Stimulated activated CD4-positive, alpha-beta T cell treated with anti-CD3 and anti-CD28 coated beads, Interleukin-15, amount 100 ng/mL, for 1 hour (primary cell): ENCODE data around the gene VWA2.

ENCODE experiments used
- DNase-seq, 2 donors: peaks; one replicate each; pipeline ENCODE4 v3.0.0-alpha.2; 2020; ENCODE audit warnings: low read depth in 1 of 2, low spot score in 1 of 2

The VWA2 gene

DNA sequence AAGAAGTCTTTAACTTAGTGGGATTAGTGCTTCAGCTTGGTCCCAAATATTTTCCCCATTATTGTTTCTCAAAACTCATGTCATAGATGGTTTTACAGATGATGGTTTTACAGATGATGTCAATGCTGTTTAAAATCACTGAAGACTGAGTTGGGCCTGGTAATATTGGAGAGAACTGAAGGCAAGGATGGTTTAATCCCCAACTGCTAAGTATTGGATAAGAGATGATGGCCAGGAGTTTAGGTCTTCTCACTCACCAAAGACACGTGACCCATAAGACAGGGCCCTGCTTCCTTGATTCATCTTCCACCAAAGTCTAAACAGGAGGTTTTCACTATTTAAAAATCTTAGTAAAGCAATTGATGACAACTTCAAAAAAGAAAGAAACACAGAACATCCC is 56.3 kb downstream of the VWA2 start:
- DNase-seq = no peak

DNA sequence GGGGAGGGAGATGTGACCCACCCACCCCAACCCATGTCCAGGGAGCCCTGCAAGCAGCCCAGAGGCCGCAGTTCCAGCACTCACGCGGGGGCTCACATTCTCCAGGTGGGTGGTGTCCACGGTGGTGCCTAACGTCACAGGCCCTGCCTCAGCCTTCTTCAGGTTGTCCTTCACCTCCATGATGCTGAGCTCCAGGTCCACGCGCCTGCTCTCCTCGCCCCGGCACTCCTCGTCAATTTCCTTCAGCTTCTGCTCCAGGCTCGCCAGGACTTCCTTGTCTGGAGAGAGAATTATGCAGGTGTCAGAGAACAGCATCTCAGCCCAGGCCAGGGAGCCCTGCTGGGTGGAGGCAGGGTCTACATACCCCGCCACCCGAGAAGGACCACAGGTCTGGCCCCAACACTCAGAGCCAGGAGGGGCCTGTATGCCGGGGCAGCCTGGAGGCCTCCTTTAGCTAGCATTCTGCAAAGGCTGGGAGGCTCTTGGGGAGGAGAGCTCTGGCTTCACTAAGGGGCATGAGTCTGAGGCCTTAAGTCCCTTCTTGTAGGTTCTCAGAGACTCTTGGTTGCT is 58.2 kb downstream of the VWA2 start:
- DNase-seq = no peak

DNA sequence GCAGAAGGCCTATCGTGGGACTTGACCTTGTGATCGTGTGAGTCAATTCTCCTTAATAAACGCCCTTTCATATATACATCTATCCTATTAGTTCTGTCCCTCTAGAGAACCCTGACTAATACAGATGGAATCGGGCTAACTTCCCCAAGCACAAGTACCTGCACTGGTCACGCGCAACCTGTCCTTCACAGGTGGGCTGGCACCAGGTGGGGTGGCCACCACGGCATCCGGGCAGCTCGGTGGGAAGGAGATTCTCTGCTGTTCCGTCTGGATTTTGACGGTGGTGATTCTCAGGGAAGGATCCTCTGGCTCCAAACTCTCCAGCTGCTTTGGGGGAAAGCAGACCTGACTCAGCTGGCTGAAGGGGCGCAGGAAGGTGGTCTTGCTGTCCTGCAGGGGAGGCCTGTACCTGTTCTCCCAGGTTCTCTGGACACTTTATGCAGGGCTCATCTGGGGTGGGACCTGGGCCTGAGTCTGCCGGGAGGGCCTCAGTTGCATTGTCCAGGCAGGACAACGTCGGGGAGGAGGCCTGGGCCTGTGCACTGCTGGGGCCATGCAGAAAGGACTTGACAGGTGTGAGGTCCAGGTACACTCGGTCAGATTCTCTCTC is 61.1 kb downstream of the VWA2 start:
- no peak for DNase-seq

DNA sequence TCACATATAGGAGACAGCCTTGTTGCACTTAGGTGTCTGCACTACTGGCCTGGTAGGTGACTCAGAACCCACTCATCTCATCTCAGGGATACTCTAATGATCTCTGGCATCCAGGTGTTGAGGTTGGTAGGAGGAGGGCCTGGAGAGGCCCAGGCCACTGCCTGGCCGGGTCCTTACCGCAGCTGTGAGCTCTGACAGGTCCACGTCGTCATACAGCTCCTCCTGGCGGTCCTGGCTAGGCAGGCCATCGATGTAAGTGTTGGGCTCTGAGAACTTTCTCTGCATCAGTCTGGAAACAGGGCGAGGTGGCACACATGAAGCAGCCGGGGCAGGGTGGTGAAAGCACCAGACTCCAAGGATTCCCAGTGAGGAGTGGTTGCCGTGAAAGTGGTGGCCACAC is 62.1 kb downstream of the VWA2 start:
- DNase-seq = no peak

DNA sequence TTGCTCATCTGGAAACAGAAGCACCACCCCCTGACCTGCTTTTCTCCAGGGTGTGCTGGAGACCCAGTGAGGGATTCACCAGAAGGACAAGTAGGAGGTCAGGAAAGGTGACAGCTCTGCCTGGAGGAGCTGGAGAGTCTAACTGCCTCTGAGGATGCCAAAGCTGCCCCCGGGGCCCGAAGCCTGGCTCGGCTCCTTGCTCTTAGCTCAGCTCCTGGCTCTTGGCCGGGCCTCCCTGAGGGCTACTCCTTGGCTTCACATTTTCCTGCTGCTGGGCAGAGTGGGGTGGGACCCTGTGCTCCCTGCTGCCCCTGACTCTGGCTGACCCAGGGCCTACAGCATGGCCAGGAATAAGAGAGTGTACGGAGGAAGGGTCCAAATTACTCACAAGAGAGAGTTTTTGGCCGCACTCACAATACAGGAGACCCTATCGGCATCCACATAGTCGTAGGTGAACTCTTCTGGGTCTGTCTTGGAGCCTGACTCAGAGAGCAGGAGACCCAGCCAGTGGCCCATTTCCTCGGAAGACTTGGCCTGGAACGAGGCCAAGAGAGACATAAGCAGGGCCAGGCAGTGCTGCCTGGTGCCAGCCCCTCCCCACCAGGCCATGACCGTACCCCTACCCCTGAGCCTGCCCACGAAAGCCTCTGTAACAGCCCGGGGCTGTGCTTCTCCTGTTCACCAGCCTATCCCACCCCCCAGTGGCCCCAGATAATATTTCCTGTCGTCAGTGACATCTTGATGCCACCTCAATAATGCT is 63.1 kb downstream of the VWA2 start:
- no peak for DNase-seq

DNA sequence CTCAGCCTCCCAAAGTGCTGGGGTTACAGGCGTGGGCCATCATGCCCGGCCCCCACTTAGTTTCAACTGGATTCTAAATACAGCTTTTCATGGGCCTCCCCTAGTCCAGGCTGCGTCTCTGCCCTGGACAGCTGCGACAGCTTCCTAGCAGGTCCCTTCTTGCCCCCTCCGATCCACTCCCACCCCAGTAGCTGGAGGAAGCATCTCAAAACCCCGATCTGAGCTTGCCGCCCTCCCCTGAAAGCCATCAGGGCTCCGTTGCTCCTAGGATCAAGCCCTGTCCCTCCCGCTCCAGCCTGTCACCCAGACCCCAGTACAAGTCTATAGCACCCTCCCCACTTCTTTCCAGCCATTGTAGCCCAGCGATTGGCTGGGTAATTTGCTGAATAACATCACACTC is 64.5 kb downstream of the VWA2 start:
- DNase-seq = no peak

DNA sequence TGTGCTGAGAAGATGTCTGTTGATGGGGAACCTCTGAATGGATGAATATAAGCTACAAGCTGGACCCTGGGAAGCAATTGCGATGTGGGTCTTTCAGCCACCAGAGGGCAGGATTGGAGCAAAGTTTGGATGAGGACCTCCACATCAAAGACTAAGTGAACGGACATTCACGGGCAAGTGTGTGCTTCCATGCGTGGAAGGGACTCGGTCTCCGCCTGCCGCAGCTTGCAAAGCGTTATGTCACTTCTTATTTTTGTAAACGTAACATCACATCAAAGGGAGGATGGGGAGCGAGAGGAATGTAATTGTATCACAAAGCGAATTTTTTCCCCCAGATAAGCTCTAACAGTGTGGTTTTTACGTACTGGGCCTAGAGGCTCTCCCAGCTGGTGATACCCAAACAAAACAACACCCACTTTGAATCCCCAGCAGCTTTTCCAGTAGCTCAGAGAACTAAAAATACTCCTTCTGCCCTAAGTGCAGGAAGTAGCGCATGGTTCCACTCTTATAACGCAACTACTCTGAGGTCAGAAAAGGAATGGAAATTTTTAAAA is 65.0 kb downstream of the VWA2 start:
- DNase-seq = peak; percentile 27 to 45

DNA sequence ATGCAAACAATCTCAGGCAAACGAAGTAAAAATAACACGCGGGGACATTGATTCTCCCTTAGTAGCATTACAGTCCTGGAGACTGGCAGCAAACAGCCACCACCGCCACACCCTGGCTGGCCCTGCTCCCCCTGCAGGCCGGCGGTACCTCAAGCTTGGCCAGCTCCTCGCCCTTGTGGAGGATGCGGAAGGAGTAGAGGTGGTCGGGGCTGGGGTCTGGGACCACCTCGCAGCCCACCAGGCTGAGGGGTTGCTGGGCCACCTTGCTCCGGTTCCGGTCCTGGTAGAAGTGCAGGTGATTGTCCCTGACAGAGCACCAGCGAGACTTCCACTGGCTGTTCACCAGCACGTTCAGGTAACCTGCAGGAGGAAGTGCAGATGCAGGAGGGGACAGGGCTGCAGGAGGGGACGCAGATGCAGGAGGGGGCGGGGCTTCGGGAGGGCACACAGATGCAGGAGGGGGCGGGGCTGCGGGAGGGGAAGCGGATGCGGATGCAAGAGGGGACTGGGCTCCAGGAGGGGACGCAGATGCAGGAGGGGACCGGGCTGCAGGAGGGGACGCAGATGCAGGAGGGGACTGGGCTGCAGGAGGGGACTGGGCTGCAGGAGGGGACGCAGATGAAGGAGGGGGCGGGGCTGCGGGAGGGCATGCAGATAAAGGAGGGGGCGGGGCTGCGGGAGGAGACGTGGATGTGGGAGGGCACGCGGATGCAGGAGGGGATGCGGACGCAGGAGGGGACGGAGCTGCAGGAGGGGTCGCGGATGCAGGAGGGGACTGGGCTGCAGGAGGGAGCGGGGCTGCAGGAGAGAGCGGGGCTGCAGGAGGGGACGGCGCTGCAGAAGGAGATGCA is 65.7 kb downstream of the VWA2 start:
- DNase-seq = peak; percentile 12 to 40

DNA sequence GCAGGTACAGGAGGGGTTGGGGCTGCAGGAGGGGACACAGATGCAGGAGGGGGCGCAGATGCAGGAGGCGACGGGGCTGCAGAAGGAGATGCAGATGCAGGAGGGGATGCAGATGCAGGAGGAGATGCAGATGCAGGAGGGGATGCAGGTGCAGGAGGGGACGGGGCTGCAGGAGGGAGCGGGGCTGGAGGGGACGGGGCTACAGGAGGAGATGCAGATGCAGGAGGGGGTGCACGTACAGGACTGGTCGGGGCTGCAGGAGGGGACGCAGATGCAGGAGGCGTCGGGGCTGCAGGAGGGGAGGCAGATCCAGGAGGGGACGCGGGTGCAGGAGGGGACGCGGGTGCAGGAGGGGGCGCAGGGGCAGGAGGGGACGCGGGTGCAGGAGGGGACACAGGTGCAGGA is 66.5 kb downstream of the VWA2 start:
- DNase-seq = no peak

DNA sequence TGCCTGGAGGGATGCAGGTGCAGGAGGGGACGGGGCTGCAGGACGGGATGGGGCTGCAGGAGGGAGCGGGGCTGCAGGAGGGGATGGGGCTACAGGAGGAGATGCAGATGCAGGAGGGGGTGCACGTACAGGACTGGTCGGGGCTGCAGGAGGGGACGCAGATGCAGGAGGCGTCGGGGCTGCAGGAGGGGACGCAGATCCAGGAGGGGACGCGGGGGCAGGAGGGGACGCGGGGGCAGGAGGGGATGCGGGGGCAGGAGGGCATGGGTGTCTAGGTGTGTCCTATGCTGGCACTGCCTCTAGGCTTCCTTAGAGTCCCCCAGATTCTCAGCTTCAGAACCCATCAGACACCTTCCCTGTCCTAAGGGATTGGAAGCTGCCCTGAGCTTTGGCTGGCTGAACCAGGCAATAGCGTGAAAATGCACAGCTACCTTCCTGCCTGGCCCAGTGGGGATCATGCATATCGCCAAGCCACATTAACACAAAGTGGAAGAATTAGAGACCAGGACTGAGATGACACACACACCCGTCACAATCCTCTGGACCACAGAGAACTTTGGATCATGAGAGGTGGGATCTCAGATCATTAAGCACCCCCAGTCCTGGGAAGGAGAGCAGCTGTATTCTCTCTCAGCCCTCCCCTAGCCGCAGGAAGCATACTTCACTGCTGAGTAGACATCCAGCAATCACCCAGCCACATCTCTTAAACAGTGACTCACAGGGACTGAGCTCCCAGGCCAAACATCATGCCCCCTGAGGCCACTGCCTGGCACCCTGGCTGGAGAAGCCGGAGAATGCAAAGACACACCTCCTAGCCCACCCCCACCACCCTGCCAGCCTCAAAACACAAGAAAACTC is 67.3 kb downstream of the VWA2 start:
- no peak for DNase-seq

DNA sequence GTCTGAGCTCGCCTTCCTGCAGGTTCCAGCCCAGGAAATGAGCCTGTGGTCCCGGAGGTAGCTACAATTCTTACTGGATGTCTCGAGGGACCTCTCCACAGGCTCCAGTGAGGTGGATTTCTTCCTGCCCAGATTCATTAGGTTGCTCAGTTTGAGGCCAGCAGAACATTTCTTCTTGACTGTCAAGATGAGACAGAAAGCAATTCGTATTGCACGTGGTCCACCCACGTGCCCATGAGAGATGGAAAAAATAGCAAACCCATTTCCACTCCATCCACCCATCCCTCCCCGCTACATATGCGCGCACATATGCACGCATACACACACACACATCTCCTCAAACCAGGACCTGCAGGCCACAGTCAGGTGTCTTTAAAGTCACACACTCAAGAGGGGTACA is 68.7 kb downstream of the VWA2 start:
- DNase-seq = no peak

DNA sequence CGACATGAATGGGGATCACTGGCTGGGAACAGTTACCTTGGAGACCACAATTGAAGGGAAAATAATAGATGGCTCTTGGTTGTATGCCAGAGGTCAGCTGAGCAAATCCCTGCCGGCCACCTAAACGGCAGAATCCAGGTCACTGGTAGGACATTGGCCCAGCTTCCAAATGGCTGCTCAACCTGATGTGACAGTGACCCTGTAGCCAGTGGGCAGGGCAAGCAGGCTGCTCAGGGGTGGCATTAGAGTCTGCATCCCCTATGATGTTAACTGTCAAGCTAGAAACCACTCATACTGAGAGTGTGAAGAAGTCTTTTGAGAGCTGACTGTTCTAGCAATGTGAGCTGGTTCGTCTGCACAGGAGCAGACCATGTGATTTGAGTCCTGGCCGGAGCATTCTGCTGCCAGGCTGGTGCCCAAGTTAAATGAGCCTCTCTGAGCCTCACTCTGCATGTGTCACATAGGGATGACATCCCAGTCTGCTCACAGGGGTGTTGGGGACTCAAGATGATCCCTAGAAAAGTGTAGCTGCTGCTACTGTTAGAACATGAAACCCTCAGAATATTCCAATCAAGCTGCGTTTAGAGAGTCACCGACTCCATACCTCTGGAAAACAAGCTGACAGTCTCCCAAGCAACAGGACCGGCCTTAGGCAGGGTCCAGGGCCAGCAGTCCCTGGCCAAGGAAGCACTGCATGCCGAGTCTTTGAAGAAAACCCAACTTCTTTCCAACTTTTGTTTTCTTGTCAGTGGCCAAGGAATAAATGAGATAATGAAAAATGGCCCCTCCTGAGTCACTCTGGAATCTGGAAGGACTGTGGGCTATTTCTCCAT is 69.7 kb downstream of the VWA2 start:
- no peak for DNase-seq

DNA sequence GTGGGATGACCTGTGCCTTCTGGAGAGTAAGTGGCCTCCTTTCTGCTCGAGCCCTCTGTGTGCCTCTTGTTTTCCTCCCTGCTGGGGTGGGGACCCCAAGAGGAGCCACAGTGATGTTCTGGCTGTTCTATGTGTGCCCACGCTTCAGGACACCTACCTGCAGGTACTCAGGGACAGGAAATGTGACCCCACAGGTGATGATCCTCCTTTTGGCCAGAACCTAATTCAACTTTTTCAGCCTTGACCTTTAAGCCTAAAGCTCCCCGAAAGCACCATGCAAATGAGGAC is 70.3 kb downstream of the VWA2 start:
- no peak for DNase-seq

DNA sequence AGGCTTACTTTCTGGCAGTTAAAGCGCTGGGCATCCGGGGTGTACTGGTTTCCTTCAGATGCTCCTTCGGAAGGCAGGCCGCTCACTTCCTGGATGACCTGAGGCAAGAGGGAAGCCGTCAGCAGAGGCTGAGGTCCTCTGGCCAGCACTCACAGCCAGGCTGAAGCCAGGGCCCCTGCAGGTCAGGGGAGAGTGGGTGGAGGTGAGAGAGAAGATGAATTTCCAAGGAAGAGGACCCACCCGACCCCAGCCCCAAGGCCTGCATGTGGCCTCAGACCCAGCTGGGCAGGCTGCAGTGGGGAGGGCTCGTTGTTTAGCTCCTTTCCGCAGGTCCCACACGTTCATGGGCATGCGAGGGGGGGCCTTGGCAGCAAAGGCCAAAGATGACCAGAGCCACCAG is 71.3 kb downstream of the VWA2 start:
- DNase-seq = no peak

DNA sequence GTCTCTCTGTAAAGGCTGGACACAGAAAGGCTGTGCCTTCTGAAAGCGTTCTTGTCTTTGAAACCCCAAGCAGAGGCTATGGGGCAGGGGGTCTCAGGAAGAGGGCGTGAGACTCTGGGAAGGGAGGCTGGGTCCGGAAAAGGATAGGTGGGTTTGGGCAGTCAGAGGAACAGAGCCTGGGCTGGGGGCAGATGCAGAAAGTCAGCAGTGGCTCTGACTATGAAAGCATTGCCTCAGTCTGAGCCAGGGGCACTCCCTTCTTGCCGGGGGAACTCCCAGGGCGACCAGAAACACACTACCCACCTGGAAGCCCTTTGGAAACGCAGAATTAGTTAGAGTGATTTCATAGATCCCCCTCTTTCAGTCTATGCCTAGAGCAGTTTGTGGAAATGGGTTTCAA is 72.0 kb downstream of the VWA2 start:
- no peak for DNase-seq

DNA sequence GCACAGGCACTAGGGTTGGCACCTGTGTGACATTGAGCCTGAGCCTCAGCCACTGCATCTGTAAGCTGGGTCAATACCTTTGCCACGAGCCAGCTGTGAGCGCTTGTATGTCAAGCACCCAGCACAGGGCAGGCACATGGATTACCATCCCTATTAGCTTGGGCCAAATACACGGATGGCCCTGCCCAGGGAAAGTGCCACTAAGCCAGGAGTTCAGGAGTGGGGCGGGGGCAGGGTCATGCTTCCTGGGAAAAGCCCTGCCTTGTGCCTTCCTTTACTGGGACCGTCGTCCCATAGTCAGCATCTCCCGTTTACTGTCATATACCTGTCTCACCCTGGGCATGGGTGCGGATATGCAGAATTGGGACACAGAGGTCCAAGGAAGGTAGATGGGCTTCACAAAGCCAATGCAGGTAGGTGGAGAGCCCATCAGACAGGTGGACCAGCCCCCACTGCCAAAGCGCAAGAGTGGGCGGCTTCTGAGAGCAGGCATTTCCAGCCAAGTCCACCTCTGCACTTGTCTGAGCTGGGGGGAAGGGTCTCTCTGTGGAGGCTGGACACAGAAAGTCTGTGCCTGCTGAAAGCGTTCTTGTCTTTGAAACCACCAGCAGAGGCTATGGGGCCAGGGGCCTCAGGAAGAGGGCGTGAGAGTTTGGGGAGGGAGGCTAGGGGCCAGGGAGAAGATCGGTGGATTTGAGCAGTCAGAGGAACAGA is 72.6 kb downstream of the VWA2 start:
- no peak for DNase-seq

DNA sequence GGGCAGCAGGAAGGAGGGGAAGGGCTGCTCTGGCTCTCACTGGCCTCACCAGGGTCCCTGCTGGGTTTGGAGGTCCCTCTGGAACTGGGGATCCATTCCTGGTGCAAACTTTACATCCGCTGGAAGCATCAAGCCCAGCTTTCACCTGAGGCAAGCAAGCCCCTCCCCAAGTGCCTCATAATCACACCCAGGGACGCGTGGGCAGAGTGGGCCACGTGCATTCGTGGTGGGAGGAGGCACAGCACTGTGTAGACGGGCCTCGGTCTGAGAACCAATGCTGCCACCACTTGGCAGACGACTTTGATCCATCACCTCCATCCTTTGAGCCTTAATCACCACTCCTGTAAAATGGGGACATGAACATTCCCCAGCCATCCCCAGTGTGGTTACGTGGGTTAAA is 74.1 kb downstream of the VWA2 start:
- DNase-seq = no peak

DNA sequence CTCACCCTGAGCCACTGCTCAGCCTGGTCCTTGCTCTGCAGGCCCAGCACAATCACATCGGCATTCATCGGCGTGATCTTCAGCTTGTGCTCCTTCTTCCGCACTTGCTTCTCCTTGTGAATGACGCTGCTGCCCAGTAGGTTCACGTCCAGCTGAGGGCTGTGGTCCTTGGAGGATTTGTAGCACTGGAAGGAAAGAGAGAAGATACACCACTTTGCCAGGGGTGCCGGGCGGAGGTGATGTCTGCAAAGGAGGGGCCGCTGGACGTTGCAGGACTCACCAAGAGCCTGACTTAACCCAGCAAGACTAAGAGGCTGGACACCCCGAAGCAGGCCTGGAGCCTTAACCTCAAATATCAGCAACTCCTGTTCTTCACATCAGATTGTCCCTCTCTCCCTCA is 74.8 kb downstream of the VWA2 start:
- no peak for DNase-seq
